CD4-positive, alpha-beta T cell (primary cell): Measurements from ENCODE around the gene SRPX2. TPM values are rescaled to one million over a fixed set of nuclear protein-coding genes. Genes with fewer than 3 reads are reported as not detected.
A peak's percentile ranks its signal among the peaks of the same experiment; 100 is the strongest.

Experiments used
- ATAC-seq: fragments of 200-7000 bp; cut with Tn5 transposase; one replicate; pipeline ENCODE4 v1.10.0; 2022; ENCODE audit warnings: mild to moderate bottlenecking; ENCODE audit not compliant: poor library complexity
- CTCF ChIA-PET: fragments of 350-600 bp; sonication (Branson Sonifier 250); formaldehyde crosslinking; loops from one replicate; lab custom pipeline; 2021; ENCODE audit warnings: antibody characterized with exemption, inconsistent platforms; lab: Charles Lee
- POLR2A ChIA-PET: fragments of 350-600 bp; sonication (Branson Sonifier 250); formaldehyde crosslinking; loops from one replicate; lab custom pipeline; 2021; ENCODE audit warnings: antibody characterized with exemption, inconsistent platforms; lab: Charles Lee
- DNase-seq, 14 experiments: peaks; one replicate each; pipeline ENCODE4 v3.0.0-alpha.2; 2013 to 2020; ENCODE audit warnings: mixed read lengths in 2 of 14
- H3K27ac ChIP-seq, 2 donors: one replicate each; pipeline versions ENCODE4 v1.5.1 to v1.7.0; 2013; ENCODE audit warnings: low read length in 2 of 2, low read depth in 1 of 2, mild to moderate bottlenecking in 1 of 2
- H3K27me3 ChIP-seq, 2 experiments: 1 replicate in 1 of 2; 2 replicates in 1 of 2; pipeline versions ENCODE4 v1.6.1 to v1.7.0; 2013; ENCODE audit warnings: low read length in 2 of 2, control low read depth in 1 of 2, mild to moderate bottlenecking in 1 of 2, moderate library complexity in 1 of 2; ENCODE audit not compliant: insufficient read depth in 2 of 2, control insufficient read depth in 1 of 2
- H3K36me3 ChIP-seq: one replicate; pipeline ENCODE4 v1.6.1; 2013; ENCODE audit warnings: low read length, control low read depth; ENCODE audit not compliant: insufficient read depth
- H3K4me1 ChIP-seq: one replicate; pipeline ENCODE4 v1.6.1; 2013; ENCODE audit warnings: low read length, control low read depth; ENCODE audit not compliant: insufficient read depth
- H3K4me3 ChIP-seq: one replicate; pipeline ENCODE4 v1.5.1; 2013; ENCODE audit warnings: mild to moderate bottlenecking, low read length, moderate library complexity
- H3K9me3 ChIP-seq, 2 experiments: 1 replicate in 1 of 2; 2 replicates in 1 of 2; pipeline versions ENCODE4 v1.6.1 to v1.7.0; 2013; ENCODE audit warnings: low read length in 2 of 2, mild to moderate bottlenecking in 2 of 2, control low read depth in 1 of 2, moderate library complexity in 1 of 2; ENCODE audit not compliant: control insufficient read depth in 1 of 2, insufficient read depth in 1 of 2
- H3K27ac Mint-ChIP-seq: one replicate; pipeline ENCODE4 v1.8.0; 2020; ENCODE audit warnings: mixed read lengths
- H3K27me3 Mint-ChIP-seq: one replicate; pipeline ENCODE4 v1.8.0; 2021; ENCODE audit warnings: mixed read lengths
- H3K36me3 Mint-ChIP-seq: one replicate; pipeline ENCODE4 v1.8.0; 2021; ENCODE audit warnings: low read depth, mixed read lengths
- H3K4me1 Mint-ChIP-seq: one replicate; pipeline ENCODE4 v1.8.0; 2021; ENCODE audit warnings: low read depth, mixed read lengths
- H3K4me3 Mint-ChIP-seq: one replicate; pipeline ENCODE4 v1.8.0; 2020; ENCODE audit warnings: mild to moderate bottlenecking, mixed read lengths
- H3K9me3 Mint-ChIP-seq: one replicate; pipeline ENCODE4 v1.8.0; 2020; ENCODE audit warnings: mixed read lengths
- intact Hi-C, 2 experiments: fragments of 100-400 bp; cut with DNase I in 1 of 2; cut with micrococcal nuclease in 1 of 2; formaldehyde crosslinking; loops; one replicate each; pipeline versions ENCODE4 v1.15.1 to v1.9.0; 2023 to 2025; cut with DNase I, micrococcal nuclease
- total RNA-seq, 174 experiments: library from RNA in 2 of 174; stranded (reverse) in 2 of 174; gene quantifications; one replicate each; pipeline ENCODE4 v1.2.3 and lab custom pipeline; 2021 to 2026
- TF ChIP-seq, protein P1 (sequence below): fragments of 200-600 bp; IDR thresholded peaks from one replicate; pipeline ENCODE4 v1.8.0; 2022; ENCODE audit warnings: antibody characterized with exemption, mild to moderate bottlenecking

Gene SRPX2
- total RNA-seq, 2 experiments from 2014 or later, result not detected

DNA sequence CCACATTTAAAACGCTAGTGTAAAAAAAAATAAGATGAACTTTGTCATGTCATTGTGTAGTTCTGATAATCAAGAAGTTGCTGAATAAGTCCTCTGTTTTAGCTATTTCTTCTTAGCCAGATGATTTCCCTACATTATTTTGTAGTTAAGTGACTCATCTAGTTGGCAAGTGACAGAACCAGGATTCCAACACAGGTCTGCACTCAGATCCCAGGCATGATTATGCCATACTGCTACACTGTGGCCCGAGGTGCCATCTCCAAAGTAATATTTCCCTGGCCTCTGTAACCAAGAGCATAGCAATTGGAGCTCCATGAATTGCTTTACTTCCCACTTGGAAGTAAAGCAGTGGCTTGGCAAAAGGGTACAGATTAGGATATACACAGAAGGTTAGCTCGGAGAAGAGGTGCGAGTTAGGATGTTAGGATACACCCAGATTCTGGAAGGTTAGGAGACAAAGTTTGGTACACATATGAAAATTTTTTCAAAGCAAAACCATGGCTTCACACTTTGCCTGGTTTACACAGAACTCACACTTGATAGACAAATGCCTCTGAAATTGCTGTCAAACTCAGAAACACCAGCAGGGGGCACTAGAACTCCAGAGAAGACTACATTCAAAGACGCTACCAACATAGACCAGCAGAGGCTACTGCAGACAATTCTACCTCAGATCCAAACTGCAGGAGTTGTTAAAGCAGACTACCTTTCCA is 41.4 kb downstream of the SRPX2 start:
- no peak overlapping the region for H3K27ac Mint-ChIP-seq
- H3K4me1 ChIP-seq, result no peaks in the 10 kb centered on the region
- TF ChIP-seq, protein P1, sequence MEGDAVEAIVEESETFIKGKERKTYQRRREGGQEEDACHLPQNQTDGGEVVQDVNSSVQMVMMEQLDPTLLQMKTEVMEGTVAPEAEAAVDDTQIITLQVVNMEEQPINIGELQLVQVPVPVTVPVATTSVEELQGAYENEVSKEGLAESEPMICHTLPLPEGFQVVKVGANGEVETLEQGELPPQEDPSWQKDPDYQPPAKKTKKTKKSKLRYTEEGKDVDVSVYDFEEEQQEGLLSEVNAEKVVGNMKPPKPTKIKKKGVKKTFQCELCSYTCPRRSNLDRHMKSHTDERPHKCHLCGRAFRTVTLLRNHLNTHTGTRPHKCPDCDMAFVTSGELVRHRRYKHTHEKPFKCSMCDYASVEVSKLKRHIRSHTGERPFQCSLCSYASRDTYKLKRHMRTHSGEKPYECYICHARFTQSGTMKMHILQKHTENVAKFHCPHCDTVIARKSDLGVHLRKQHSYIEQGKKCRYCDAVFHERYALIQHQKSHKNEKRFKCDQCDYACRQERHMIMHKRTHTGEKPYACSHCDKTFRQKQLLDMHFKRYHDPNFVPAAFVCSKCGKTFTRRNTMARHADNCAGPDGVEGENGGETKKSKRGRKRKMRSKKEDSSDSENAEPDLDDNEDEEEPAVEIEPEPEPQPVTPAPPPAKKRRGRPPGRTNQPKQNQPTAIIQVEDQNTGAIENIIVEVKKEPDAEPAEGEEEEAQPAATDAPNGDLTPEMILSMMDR, result peak; percentile 69
- no peaks in the 10 kb centered on the region for H3K9me3 ChIP-seq
- H3K4me1 Mint-ChIP-seq, result no peaks in the 10 kb centered on the region
- no peaks in the 10 kb centered on the region for H3K27me3 ChIP-seq
- CTCF ChIA-PET, result interaction anchor here (1.3 to 2.2 kb wide), 2 partner anchors 10 to 83 kb away, joined by 3 to 7 read pairs; no protein-coding TSS in a partner anchor
- H3K4me3 ChIP-seq, result no peak overlapping the region
- H3K27ac ChIP-seq, result no peak overlapping the region
- intact Hi-C loops, result loop anchor here (1.0 to 10.0 kb wide), 5 partner anchors 83 to 602 kb away; no protein-coding TSS in a partner anchor
- no peak overlapping the region for H3K4me3 Mint-ChIP-seq
- peak; percentile 64 for ATAC-seq
- no peaks in the 10 kb centered on the region for H3K36me3 Mint-ChIP-seq
- peak; percentile 31 to 75 (median 45) for DNase-seq
- POLR2A ChIA-PET, result no interaction called here
- H3K27me3 Mint-ChIP-seq, result peaks cover 6% of the 10 kb centered on the region
- H3K36me3 ChIP-seq, result no peaks in the 10 kb centered on the region
- H3K9me3 Mint-ChIP-seq, result no peaks in the 10 kb centered on the region

DNA sequence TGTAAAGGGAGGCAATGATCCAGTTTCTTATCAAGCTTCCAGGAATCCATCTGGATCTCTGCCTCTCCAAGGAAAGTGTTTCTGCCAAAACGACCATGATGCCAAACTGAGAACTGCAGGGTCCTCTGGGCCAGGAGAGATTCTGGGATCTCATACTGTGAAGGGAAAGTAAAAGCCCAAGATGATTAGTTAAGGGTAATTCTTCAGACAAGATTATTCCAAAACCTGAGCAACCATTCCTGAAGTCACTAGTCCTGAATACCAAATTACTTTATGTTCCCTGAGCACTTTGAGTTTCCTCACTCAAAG is 42.0 kb downstream of the SRPX2 start:
- ChIA-PET CTCF (interaction anchor here (1.3 to 2.2 kb wide), 2 partner anchors 11 to 82 kb away, joined by 3 to 7 read pairs; no protein-coding TSS in a partner anchor), POLR2A (no interaction called here)
- Histone ChIP-seq H3K9me3 (no peaks in the 10 kb centered on the region), H3K27ac (no peak overlapping the region), H3K27me3 (no peaks in the 10 kb centered on the region), H3K4me3 (no peak overlapping the region), H3K4me1 (no peaks in the 10 kb centered on the region), H3K36me3 (no peaks in the 10 kb centered on the region)
- Mint-ChIP-seq H3K36me3 (no peaks in the 10 kb centered on the region), H3K4me3 (no peak overlapping the region), H3K27me3 (peaks cover 6% of the 10 kb centered on the region), H3K9me3 (no peaks in the 10 kb centered on the region), H3K4me1 (no peaks in the 10 kb centered on the region), H3K27ac (no peak overlapping the region)
- intact Hi-C loops, result loop anchor here (1.0 to 10.0 kb wide), 6 partner anchors 82 to 601 kb away; no protein-coding TSS in a partner anchor
- no peak for ATAC-seq
- no peak for DNase-seq
- TF ChIP-seq, protein P1, result no peak

DNA sequence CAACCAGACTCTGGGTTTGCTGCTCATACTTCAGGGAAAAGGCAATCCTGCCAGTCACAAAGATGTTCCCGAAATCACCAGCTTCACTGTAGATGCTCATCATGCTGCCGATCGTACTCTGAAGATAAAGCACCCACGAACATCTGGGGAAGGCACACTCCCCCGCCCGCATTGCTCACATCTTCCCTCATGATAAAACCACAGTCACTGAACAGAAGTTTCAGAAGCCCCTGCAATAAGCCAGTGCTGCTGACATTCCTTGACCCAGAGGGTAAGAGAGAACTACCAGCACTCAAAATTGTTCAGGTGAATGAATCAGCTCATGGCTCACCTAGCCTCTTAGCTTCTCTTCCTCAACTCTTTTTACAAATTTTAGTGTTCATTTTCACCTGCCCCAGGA is 43.1 kb downstream of the SRPX2 start:
- no peaks in the 10 kb centered on the region for H3K9me3 ChIP-seq
- DNase-seq (no peak), ATAC-seq (no peak)
- intact Hi-C loops, result loop anchor here (2.0 to 10.0 kb wide), 3 partner anchors 518 to 600 kb away; no protein-coding TSS in a partner anchor
- Mint-ChIP-seq H3K27me3 (peaks cover 6% of the 10 kb centered on the region), H3K27ac (no peak overlapping the region), H3K4me1 (no peaks in the 10 kb centered on the region), H3K9me3 (no peaks in the 10 kb centered on the region), H3K4me3 (no peak overlapping the region), H3K36me3 (no peaks in the 10 kb centered on the region)
- H3K36me3 ChIP-seq, result no peaks in the 10 kb centered on the region
- no peak overlapping the region for H3K4me3 ChIP-seq
- H3K4me1 ChIP-seq, result no peaks in the 10 kb centered on the region
- H3K27ac ChIP-seq, result no peak overlapping the region
- ChIA-PET CTCF (interaction anchor here (1.9 kb wide), 1 partner anchor 82 kb away, joined by 5 read pairs; no protein-coding TSS in a partner anchor), POLR2A (no interaction called here)
- TF ChIP-seq, protein P1, result no peak
- H3K27me3 ChIP-seq, result no peaks in the 10 kb centered on the region
